Stimulated activated CD4-positive, alpha-beta T cell treated with anti-CD3 and anti-CD28 coated beads, Interleukin-15, amount 100 ng/mL, for 1 hour (primary cell): ENCODE data around the gene KCNE2.
"Not testable (repeated sequence)": the region's sequence is repeated elsewhere in the genome, so short reads cannot be mapped to it uniquely, and the experiment has no call there.

Source experiments
- DNase-seq, 2 donors: peaks; one replicate each; pipeline ENCODE4 v3.0.0-alpha.2; 2020; ENCODE audit warnings: low read depth in 1 of 2, low spot score in 1 of 2

The KCNE2 gene

DNA sequence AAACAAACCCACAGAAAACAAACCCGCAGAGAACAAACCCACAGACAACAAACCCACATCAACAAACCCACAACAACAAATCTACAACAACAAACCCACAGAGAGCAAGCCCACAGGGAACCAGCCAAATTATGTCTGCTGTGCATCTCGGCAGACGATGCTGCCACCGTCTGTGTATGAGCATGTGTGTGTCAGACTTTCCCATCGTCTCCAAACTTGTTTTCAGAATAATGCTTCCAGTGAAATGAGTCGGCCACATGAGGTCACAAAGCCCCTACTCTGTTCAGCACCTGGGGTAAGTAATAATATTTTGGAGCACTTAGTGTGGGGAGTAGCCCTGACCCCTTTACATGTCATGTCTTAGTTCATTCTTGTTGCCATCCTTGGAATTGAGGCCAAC lies 42.3 kb downstream of the KCNE2 start:
- DNase-seq: not testable (repeated sequence)

- DNase-seq: not testable (repeated sequence)
Measured at GRCh38 chr21:34406676-34407075, 42.9 kb downstream of the KCNE2 start.

GRCh38 chr21:34407294-34407693 lies 43.5 kb downstream of the KCNE2 start:
- DNase-seq: not testable (repeated sequence)

GRCh38 chr21:34417448-34418077 lies 53.8 kb downstream of the KCNE2 start:
- not testable (repeated sequence) for DNase-seq
